SW 1271 (cell line): Measurements from ENCODE around the gene ACTA2.

Source experiments
- DNase-seq, 2 experiments: peaks; one replicate each; lab custom pipeline; 2025; lab: John Stamatoyannopoulos, UW

The ACTA2 gene

DNA sequence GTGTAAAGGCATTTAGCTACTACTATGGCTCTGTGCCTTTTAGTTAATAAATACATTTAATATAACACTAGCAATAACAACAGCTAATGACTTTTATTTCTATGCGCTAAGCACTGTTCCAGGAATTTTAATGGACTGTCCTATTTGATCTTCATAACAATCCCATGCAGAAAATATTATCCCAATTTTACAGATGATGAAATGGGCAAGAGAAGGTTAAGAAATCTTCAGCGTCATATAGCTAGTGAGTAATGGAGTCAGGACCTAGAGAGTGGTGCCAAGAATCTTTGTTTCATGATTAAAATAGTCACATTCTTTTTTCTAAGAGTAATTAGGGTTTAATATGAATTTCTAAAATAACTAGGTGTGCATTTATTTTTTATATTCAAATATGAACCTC lies 32.4 kb downstream of the ACTA2 start:
- DNase-seq = no peak

DNA sequence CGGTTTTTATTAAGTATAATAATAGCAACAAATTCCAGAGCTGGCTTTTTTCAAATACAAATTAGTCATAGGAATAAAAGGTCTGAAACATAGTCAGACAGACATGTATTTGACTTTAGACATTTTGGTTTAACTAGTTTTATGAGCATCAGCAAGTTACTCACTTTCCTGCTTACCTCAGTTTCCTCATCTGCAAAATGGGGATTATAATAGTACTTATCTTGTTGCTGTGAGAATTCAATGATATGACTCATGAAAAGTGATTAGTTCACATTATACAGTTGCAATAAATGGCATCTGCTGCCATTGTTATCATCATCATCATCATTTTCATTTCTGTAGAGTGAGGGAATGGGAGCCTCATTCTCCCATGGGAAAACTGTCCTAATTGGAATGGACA lies 33.5 kb downstream of the ACTA2 start:
- no peak for DNase-seq

DNA sequence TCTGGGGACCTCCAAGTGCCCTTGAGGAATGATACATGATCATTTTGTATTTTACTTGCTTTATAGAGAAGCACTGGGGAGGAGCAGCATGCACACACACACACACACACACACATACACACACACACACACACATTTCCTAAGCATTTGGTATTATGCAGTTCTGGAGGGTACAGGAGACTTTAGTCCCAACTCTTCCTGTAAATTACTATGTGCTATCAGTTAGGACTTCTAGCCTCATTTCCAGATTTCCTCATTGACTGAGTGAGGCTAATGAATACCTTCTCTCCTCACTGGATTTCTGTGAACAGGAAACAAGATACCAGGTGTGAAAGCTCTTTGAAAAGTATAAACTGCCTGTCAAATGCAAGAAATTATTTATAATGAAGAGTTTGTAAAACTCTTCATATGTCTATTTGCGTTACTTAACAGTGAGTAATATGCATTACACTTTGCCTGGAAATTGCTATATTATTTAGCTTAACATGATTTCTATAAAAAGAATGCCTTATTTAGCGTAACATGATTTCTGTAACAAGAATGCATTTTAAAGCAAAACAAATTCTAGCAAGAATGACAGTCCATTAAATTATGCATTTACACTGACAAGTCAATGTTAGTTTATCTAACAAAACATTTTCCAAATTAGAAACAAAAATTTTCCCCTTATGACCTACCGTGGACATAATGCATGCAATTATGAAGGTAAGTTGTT lies 34.2 kb downstream of the ACTA2 start:
- no peak for DNase-seq

DNA sequence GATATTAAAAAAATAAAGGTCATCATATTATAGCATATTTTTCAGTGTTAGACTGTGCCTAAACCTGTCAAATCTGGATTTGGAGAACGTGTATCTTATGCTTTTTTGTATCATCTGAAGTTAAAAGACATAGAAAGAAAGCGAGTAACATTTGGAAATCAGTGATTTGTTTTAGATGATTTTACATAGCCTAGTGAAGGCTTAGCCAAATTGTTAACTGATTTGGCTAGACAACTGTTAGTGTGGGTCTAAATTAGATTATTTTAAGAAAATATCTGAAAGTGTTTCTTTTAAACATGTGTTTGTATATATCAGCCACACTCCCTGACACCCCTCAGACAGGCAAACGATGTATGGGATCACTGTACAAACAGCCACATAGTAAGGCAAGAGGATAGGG lies 35.6 kb downstream of the ACTA2 start:
- no peak for DNase-seq

DNA sequence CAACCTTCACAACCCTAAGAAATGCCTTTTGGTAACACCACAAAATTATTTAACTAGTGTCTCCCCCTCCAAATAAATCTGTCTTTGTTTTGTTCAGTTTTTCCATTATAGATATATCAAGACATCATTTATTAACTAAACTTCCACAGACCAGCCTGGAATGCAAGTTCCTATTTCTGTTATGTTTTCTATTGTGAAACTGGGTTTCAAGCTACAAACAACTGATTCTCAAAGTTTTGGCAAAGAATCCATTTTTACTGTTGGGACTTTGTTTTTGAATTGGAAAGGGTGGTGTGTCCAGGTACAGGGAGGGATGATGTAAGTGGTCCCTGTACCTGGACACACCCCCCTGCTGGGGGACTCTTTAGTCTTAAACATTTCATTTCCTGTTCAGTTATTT lies 36.3 kb downstream of the ACTA2 start:
- DNase-seq = no peak

DNA sequence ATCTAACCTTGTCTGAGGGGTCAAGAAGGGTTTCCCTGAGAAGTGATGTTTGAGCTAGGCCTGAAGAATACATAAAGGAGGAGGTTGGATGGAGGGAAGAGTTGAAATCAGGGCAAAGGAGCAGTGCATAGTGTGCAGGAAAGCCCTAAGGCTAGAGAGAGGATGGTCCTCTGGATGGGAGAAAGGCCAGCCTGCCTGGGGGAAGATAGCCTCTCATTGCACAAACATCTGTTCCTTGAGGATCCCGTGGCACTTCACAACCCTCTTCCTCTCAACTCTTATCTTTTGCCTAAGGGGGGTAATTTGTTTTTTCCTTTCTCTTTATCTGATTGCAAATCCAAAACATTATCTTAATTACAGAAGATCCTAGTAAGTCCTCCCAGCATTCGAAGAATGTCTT lies 36.8 kb downstream of the ACTA2 start:
- DNase-seq = no peak

DNA sequence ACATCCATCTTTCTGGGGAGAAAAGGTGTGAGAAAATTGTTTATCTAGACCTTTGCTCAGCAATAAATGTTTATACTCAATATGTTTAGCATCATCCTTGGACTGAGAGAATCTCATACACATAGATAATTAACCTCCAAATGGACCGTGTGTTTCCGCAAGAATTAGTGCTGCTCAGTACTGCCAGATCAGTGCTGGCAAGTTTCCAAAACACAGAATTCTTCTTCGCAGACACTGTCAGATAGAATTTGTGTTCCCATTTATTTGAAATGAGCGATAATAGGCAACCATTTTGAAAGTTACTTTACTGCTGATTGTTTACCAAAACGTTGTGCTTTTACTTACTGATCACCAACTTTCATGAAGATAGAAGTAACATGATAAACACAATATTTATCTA lies 38.8 kb downstream of the ACTA2 start:
- no peak for DNase-seq

DNA sequence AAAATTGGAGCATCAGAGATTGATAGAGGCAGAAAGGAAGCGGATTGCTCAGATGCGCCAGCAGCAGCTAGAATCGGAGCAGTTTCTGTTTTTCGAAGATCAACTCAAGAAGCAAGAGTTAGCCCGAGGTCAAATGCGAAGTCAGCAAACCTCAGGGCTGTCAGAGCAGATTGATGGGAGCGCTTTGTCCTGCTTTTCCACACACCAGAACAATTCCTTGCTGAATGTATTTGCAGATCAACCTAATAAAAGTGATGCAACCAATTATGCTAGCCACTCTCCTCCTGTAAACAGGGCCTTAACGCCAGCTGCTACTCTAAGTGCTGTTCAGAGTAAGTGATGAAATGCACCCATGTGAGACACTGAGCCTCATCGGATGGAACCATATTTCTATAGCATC lies 39.4 kb downstream of the ACTA2 start:
- no peak for DNase-seq

DNA sequence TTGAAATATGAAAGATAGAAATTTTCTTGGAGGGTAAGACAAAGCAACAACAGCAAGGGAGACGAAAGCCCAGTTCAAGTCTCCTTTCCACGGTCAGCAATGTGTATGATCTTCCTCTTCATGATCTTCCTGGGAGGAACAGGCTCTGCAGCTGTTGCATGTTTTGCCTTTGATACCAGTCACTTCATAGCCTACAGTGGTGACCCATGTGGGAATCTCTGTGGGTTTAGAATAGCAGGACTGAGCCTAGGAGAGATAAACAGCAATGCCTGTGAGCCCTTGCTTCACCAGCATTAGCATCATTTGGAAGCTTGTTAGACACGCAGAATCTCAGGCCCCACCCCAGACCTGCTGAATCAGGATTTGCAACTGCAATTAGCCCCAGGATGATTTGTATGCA lies 40.7 kb downstream of the ACTA2 start:
- no peak for DNase-seq

DNA sequence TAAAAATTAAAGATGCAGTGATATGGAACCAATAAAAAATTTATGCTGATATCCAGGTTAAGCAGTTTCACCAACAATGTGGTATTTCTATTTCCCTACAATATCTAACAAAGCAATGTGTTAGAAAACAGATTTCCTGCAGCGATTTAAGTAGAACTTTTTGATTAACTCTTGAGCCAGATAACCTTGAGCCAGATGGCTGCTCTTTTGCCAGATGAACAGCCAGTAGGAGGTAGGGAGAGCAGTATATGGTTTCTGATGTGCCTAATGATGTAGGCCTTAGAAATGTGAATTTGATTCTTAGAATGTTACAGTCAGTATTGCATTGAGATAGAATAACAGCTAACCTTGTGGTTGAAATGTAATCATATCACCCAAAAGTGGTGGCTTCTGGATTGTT lies 41.5 kb downstream of the ACTA2 start:
- no peak for DNase-seq

DNA sequence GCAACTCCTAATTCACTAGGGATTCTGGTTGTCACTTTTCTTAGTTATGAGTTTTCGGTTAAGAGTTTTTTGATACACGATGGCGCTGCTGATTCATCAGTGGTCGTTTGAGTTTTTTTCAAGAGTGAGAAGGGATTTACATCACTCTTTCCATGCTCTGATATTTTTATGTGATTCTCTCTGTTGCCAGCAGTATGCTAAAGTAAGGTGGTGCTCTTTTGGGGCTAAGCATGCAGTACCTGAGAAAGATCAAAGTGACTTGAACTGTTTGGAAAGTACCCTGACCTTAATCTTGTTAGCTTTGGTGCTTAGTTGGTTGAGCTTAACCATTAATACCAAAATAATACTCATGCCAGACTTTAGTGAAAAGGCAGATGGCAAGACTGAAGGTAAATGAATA lies 44.4 kb downstream of the ACTA2 start:
- DNase-seq = no peak

DNA sequence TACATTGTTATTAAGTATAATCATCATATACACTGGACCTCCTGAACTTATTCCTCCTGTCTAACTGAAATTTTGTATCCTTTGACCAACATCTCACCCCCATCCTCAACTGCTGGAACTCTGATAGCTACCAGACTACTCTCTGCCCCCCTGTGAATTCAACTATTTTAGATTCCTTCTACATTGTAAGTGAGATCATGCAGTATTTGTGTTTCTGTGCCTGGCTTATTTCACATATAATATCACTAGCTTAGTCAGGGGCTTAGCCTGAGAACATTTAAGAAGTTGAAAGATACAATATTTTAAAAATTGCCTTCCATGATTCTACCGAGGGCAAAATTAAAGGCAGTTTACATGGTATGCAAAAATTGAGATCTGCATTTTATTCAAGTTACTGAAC lies 45.7 kb downstream of the ACTA2 start:
- DNase-seq = no peak

DNA sequence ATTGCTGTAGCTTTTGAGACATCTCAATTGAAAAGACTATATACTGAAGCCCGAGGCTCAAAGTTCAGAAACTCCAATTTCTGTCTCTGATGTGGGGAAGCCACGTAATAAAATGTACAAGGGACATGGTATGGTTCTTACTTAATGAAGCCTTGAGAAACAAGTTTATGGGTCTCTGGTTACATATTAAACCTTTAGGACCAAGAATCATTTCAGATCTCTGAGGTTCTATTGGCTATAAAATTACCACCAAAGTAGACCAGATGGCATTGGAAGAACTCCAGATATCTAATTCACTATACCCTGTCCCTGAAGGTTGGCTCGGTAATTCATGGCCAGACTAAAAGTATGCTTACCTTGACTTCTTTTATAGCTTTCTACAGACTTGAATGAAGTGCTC lies 48.9 kb downstream of the ACTA2 start:
- no peak for DNase-seq

DNA sequence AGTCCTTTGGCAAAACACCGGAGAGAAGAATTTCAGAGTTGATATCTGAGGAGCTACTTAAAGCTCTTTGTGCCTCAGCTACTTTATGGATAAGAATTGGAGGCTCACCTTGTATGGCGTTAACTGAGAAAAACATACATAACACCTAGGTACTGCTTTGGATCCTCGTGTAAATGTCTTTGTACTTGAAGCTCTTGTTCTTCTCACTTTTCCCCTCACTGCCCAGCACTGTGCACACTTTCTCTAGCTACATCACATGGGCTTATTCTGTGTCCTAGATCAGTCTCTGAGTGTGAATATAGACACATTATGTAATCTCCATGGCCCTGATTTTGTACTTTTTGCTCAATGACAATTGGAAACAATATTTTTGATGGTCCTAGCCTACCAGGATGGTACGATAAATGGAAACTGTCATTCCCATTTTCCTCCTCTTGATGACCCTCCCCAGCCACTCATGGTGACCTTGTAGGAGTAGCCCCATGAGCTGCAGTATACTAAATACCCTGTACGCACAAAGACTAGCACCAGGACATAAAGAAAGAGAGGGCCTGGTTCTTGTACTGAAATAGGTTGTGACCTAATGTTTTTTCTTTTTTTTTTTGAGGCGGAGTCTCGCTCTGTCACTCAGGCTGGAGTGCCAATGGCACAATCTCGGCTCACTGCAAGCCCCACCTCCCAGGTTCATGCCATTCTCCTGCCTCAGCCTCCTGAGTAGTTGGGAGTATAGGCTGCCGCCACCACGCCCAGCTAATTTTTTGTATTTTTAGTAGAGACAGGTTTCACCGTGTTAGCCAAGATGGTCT lies 50.4 kb downstream of the ACTA2 start:
- no peak for DNase-seq

DNA sequence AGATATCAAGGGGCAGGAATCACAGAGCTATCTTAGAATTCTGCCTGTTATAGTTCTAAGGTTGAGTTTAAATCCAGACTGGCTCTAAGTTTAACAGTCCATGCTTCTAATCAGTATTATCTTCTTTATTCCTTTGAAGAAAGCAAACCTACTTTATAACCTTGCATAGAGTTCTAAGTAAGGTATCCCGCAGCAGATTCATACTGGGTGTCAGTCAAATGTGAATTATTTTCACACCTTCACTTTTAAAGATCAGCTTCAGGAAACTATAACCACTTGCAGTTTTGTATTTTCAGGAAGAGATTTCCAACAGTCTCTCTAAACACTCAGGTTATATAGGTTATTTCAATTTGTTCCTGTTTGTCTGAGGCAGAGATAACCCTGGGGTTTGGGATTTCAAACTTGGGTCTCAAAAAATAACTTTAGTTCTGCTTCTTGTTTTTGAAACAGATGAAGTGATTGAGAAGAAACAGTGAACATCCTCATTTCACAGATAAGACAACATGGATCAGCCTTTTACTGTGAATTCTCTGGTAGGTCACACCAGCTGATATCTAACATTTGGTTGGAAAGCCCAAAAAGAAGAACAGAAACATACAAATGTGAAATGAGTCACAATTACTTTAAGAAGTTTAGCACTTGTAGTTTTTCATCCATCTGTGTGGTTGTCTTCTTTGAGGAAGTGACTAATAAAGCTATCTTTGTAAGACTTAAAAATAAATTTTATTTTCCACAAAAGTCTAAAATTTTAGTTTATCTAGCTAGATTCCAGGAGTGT lies 51.2 kb downstream of the ACTA2 start:
- no peak for DNase-seq

DNA sequence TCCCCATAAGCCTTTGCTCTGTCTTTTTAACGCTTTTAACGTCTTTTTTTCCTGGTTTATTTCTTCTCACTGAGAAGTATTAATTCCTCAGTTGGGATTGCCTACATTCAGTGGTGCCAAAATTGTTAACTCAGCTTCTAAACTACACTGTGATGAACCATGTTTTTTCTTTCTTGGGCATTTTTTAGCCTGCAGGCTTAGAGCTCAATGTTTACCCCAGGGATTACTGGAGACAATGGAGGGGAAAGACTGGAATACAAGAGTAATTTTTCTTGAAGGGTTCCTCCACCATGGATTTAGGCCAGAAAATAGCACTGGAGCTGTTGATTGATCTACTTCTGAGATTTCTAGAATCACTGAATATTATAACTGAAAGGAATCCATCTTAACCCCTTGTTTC lies 52.7 kb downstream of the ACTA2 start:
- DNase-seq = no peak

DNA sequence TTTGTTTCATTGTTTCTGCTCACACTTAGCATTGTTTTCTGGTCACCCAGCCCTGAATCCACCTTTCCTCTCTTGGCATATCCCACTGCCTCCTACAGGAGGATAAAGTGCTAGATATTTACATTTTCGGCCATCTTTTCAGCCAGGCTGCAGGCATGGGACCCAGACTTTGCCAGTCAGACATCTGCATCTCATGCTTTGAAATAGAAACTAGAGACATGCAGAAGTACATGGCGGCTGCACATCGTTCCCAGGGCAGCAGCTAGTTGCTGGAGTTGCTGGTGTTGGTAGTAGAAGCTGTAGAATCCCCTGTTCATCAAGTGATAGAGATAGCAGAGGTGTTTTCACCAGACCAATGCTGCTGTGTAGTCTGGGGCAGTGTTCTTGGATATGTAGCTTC lies 53.8 kb downstream of the ACTA2 start:
- no peak for DNase-seq

DNA sequence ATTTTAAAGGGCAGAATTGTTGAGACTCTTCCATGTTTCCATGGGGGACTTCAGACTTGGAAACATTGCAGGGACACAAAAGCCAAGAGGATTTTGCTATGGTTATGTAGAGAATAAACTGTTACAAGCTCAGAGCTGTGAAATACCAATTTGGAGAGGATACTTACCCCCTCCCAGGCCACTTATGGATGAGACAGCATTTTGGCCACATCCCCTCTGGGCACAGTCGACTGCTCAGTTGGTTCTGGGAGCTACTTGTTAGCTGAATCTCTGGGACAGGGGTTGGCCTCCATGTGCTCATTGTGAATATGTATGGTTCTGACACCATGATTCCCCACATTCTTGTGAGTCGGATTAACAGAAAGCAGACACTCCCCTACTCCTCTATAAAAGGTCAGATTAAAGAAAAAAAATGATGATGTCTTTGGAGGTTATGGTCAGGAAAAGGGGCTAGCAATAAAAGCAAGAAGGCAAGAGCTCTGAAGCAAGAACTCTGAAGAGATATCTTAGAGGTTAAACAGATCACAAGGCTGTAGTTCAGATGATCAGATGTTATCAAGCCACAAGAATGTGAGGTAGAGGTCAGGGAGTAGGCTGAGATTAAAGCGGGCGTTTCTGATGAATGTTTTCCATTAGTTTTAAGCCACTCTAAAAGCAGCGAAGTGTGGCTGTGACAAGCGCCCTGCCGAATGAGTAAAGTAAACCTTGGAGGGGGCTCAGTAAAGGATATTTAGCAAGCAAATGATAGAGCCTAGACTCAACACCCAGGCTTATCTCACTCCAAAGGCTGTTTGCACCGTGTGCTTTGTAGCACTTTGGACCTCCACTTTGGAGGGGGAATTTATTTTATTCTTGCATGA lies 55.3 kb downstream of the ACTA2 start:
- no peak for DNase-seq

DNA sequence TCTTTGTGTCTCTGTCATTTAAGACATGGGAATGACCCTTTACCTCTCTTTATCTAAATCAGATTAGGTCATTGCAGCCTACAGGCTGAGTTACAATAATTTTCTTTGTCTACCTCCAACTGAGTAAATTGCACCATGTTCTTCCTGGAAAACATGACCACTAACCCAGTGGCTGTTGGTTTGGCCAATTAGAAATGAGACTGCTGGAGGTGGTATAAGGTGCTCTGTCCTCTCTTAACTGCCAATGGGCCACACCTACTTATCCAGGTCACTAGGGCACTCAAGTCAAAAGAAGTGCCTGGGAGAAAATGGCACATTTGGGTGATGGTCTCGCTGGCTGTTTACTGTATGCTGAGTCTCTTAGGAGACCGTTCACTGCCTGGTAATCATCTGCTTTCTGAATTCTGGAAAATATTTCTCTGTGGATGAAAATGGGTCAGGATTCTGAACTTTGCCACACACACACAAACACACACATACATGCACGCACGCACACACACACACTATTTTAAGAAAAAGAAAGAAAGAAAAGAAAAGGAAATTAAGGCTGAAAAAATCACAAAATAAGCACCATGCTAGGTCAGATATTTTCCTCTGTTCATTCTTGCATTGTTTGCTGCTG lies 56.1 kb downstream of the ACTA2 start:
- DNase-seq = no peak

DNA sequence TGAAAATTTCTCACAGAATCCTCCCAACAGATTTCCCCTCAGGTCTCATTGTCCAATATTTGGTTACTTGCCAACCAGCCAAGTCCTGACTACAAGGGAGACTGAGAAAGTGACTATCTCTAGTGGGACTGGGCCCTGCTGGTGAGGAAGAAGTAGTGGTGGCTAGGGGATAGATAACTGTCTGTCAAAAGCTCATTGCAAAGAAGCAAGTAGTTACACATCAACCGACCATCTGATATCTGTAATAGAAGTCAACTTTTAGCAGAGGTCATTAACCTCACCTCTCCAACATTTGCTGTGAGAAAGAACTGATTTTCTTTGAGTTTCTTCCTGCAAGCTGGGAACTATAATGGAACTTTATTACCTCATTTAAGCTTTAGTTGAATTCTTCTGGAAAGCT lies 57.3 kb downstream of the ACTA2 start:
- no peak for DNase-seq

DNA sequence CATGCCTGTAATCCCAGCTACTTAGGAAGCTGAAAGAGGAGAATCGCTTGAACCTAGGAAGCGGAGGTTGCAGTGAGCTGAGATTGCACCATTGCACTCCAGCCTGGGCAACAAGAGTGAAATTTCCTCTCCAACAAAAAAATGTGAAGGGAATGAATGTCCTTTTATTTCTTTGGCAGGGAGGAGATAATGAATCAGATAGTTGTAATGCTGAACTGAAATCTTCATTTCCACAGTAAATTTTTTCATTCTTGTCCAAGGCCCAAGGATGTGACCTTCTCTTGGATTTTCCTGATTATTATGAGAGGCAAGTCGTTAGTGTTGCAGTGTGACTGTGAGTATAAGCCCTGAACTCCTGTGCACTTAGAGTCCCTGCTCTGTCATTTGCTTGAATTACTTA lies 59.0 kb downstream of the ACTA2 start:
- no peak for DNase-seq
